HepG2 (cell line): ENCODE results near the gene ITGB2. TPM values are rescaled to one million over a fixed set of nuclear protein-coding genes. Genes with fewer than 3 reads are reported as not detected.

Experiments
- ATAC-seq: fragments of 200-7000 bp; cut with Tn5 transposase; 3 replicates; pipeline ENCODE4 v1.9.1; 2020; ENCODE audit warnings: mild to moderate bottlenecking, moderate library complexity
- BruUV-seq: library from RNA; stranded (reverse); fragments of 400-500 nt; replicated peaks from 2 replicates; lab custom pipeline; 2021; lab: Mats Ljungman, UMichigan
- CTCF ChIA-PET: fragments of 300-600 bp; formaldehyde crosslinking; extraction: SDS; loops from one replicate; lab custom pipeline; 2021; ENCODE audit warnings: low total read pairs, inconsistent platforms, low intra/inter-chr PET ratio; lab: Yijun Ruan, JAX
- POLR2A ChIA-PET: fragments of 350-600 bp; sonication (Branson Sonifier 250); formaldehyde crosslinking; loops from one replicate; lab custom pipeline; 2020; ENCODE audit warnings: antibody characterized with exemption, inconsistent platforms; lab: Yijun Ruan, JAX
- DNase-seq: peaks from one replicate; pipeline ENCODE4 v3.0.0-alpha.2; 2015; ENCODE audit warnings: low spot score
- FAIRE-seq: peaks from 3 replicates; lab custom pipeline; 2011; peaks lifted over from hg19 to GRCh38; lab: Jason Lieb, UNC
- H2AFZ ChIP-seq: one replicate; pipeline ENCODE4 v1.6.1; 2011; ENCODE audit warnings: low read length, inconsistent platforms
- H3K27ac ChIP-seq: fragments of 300-600 bp; 3 replicates; pipeline ENCODE4 v1.8.0; 2011; ENCODE audit warnings: mixed run types, mild to moderate bottlenecking, mixed read lengths, low read length, inconsistent platforms; ENCODE audit not compliant: insufficient read depth; ENCODE audit errors: extremely low read length
- H3K27me3 ChIP-seq, 2 experiments: fragments of 200-600 bp in 1 of 2; 2 replicates in 1 of 2; 3 replicates in 1 of 2; pipeline versions ENCODE4 v1.6.0 to v1.8.0; 2011; ENCODE audit warnings: low read length in 2 of 2, mild to moderate bottlenecking in 2 of 2, moderate library complexity in 2 of 2, inconsistent platforms in 1 of 2; ENCODE audit not compliant: insufficient read depth in 2 of 2, control insufficient read depth in 1 of 2
- H3K36me3 ChIP-seq, 2 experiments: fragments of 200-600 bp in 1 of 2; replicated peaks in 1 of 2; 2 replicates in 1 of 2; 3 replicates in 1 of 2; pipeline versions ENCODE4 v1.5.1 to v1.8.0; 2011; ENCODE audit warnings: low read length in 2 of 2, inconsistent platforms in 1 of 2; ENCODE audit not compliant: insufficient read depth in 2 of 2, control insufficient read depth in 1 of 2
- H3K4me1 ChIP-seq: 2 replicates; pipeline ENCODE4 v1.5.1; 2012; ENCODE audit warnings: low read length, inconsistent platforms; ENCODE audit not compliant: insufficient read depth
- H3K4me2 ChIP-seq: 2 replicates; pipeline ENCODE4 v1.6.0; 2011; ENCODE audit warnings: low read depth, low read length, inconsistent platforms
- H3K4me3 ChIP-seq, 3 experiments: fragments of 200-600 bp in 1 of 3; sonication (generic), shearing (Covaris generic) in 1 of 3; replicated peaks in 1 of 3; 2 replicates each; pipeline ENCODE4 v1.5.1; 2011 to 2016; ENCODE audit warnings: low read length in 3 of 3, inconsistent platforms in 2 of 3, low read depth in 2 of 3, mild to moderate bottlenecking in 2 of 3, control low read depth in 1 of 3, mixed read lengths in 1 of 3; ENCODE audit not compliant: insufficient read depth in 1 of 3
- H3K79me2 ChIP-seq: one replicate; pipeline ENCODE4 v1.6.1; 2011; ENCODE audit warnings: low read length, inconsistent platforms; ENCODE audit not compliant: insufficient read depth
- H3K9ac ChIP-seq: 2 replicates; pipeline ENCODE4 v1.6.0; 2011; ENCODE audit warnings: mild to moderate bottlenecking, low read depth, low read length, inconsistent platforms; ENCODE audit not compliant: insufficient read depth
- H3K9me3 ChIP-seq: 2 replicates; pipeline ENCODE4 v1.5.1; 2012; ENCODE audit warnings: mild to moderate bottlenecking, low read length
- H4K20me1 ChIP-seq: 2 replicates; pipeline ENCODE4 v1.6.0; 2011; ENCODE audit warnings: inconsistent platforms, mild to moderate bottlenecking, low read length, moderate library complexity; ENCODE audit not compliant: insufficient read depth
- ARID5B ChIP-seq: IDR thresholded peaks from 2 replicates; pipeline ENCODE4 v1.4.0; 2020; ENCODE audit warnings: mild to moderate bottlenecking, missing genetic modification reagents
- DRAP1 ChIP-seq: IDR thresholded peaks from 2 replicates; pipeline ENCODE4 v1.6.1; 2016; ENCODE audit warnings: missing genetic modification reagents, missing compliant biosample characterization
- HMG20B ChIP-seq: conservative IDR thresholded peaks from 2 replicates; pipeline ENCODE4 v1.6.1; 2016; ENCODE audit warnings: missing genetic modification reagents, missing compliant biosample characterization
- KAT7 ChIP-seq: IDR thresholded peaks from 2 replicates; pipeline ENCODE4 v1.6.1; 2018; ENCODE audit warnings: borderline replicate concordance, missing compliant biosample characterization
- PBX2 ChIP-seq: IDR thresholded peaks from 2 replicates; pipeline ENCODE4 v1.6.1; 2016; ENCODE audit warnings: control low read depth
- RNF2 ChIP-seq: fragments of 450-650 bp; conservative IDR thresholded peaks from 2 replicates; pipeline ENCODE4 v1.6.1; 2016; ENCODE audit warnings: low read depth
- SKI ChIP-seq: fragments of 450-650 bp; IDR thresholded peaks from one replicate; pipeline ENCODE4 v1.6.1; 2018; ENCODE audit warnings: mild to moderate bottlenecking; ENCODE audit not compliant: partially characterized antibody
- TAF15 ChIP-seq: fragments of 200-400 bp; formaldehyde crosslinking; IDR thresholded peaks from one replicate; pipeline ENCODE4 v1.6.1; 2018; ENCODE audit warnings: mild to moderate bottlenecking, low read depth, low read length; ENCODE audit not compliant: poor library complexity, severe bottlenecking
- TCF7L2 ChIP-seq: IDR thresholded peaks from 2 replicates; pipeline ENCODE4 v1.6.1; 2011; ENCODE audit warnings: mild to moderate bottlenecking, low read depth, low read length, moderate library complexity
- TGIF2 ChIP-seq: IDR thresholded peaks from 2 replicates; pipeline ENCODE4 v1.6.1; 2016; ENCODE audit warnings: control low read depth, missing compliant biosample characterization
- ZNF17 ChIP-seq: sonication (generic); formaldehyde crosslinking; IDR thresholded peaks from 2 replicates; pipeline ENCODE4 v1.5.0; 2020; ENCODE audit warnings: mild to moderate bottlenecking, missing genetic modification reagents
- ZNF205 ChIP-seq: IDR thresholded peaks from 2 replicates; pipeline ENCODE4 v1.6.1; 2018; ENCODE audit warnings: missing biosample characterization, missing genetic modification reagents
- ZNF383 ChIP-seq: sonication (generic); formaldehyde crosslinking; IDR thresholded peaks from 2 replicates; pipeline ENCODE4 v1.4.0; 2020; ENCODE audit warnings: missing genetic modification reagents, mild to moderate bottlenecking, borderline replicate concordance
- ZNF512 ChIP-seq: sonication (generic); formaldehyde crosslinking; IDR thresholded peaks from 2 replicates; pipeline ENCODE4 v1.4.0; 2020; ENCODE audit warnings: mild to moderate bottlenecking, missing genetic modification reagents
- ZNF558 ChIP-seq: sonication (generic); formaldehyde crosslinking; IDR thresholded peaks from 2 replicates; pipeline ENCODE4 v1.9.0; 2022; ENCODE audit warnings: mild to moderate bottlenecking, missing genetic modification reagents, borderline replicate concordance
- ZNF589 ChIP-seq: sonication (generic); formaldehyde crosslinking; conservative IDR thresholded peaks from 2 replicates; pipeline ENCODE4 v1.8.0; 2022; ENCODE audit warnings: mild to moderate bottlenecking, moderate library complexity, missing genetic modification reagents
- ZNF709 ChIP-seq: sonication (generic); formaldehyde crosslinking; IDR thresholded peaks from 2 replicates; pipeline ENCODE4 v1.5.0; 2020; ENCODE audit warnings: mild to moderate bottlenecking, missing genetic modification reagents
- WGBS: methylation state at CpG from one replicate; pipeline ENCODE4 v1.1.6; 2017; ENCODE audit warnings: low lambda C conversion rate; 5-methylcytosine and 5-hydroxymethylcytosine counted together
- in situ Hi-C: cut with HindIII; loops from 2 replicates; pipeline ENCODE4 v1.10.0; 2017; ENCODE audit warnings: low pct_unique_long_range_greater_than_20kb; ENCODE audit not compliant: extremely low pct_ligation_motif_present
- intact Hi-C: fragments of 100-400 bp; cut with micrococcal nuclease; formaldehyde crosslinking; loops from one replicate; pipeline ENCODE4 v1.10.0; 2022; ENCODE audit not compliant: unreplicated experiment
- polyA plus RNA-seq, 8 experiments: library from polyadenylated mRNA; depleted of rRNA in 3 of 8; stranded (reverse) in 7 of 8; unstranded in 1 of 8; fragments of >200 nt; fragmentation: Illumina TruSeq in 4 of 8; extraction: Trizol in 4 of 8; gene quantifications; 2 replicates each; pipeline versions ENCODE4 v1.2.1 to v1.2.3, GENCODE V29; 2011 to 2016; ENCODE audit warnings: low read depth in 4 of 8, missing spikeins in 1 of 8, mixed read lengths in 1 of 8; ENCODE audit not compliant: insufficient read depth in 1 of 8
- total RNA-seq, 5 experiments: library from RNA; depleted of rRNA; stranded (reverse); fragments of >200 nt; fragmentation: Illumina TruSeq; extraction: Trizol; gene quantifications; 2 replicates each; pipeline ENCODE4 v1.2.3, GENCODE V29; 2016; ENCODE audit warnings: low read depth in 1 of 5

ITGB2 gene
- total and polyA plus RNA-seq, 2 of the 13 experiments (the other 11 are each of a cell fraction or from before 2014, with no cell fraction given): 4.2 to 18.0 TPM

- CTCF ChIA-PET: no interaction called here
- FAIRE-seq (peak; percentile 71), DNase-seq (peak; percentile 97), ATAC-seq (peak; percentile 64)
- H3K79me2 ChIP-seq: peaks cover 5% of the 10 kb centered on the region
- H3K36me3 ChIP-seq: no peaks in the 10 kb centered on the region
- peak overlapping the region; percentile 99 for H3K27ac ChIP-seq
- peak overlapping the region; percentile 67 for H3K4me2 ChIP-seq
- H3K9ac ChIP-seq: peak overlapping the region; percentile 79
- intact Hi-C loops: no loop called here
- peak overlapping the region in 1 of 3 experiments; percentile 48; a peak in 1 of 6 replicates for H3K4me3 ChIP-seq
- no peaks in the 10 kb centered on the region for H3K27me3 ChIP-seq
- H3K9me3 ChIP-seq: no peaks in the 10 kb centered on the region
- whole genome bisulfite sequencing: 4% methylated on average over 13 of the region's 13 CpGs
- H4K20me1 ChIP-seq: no peaks in the 10 kb centered on the region
- POLR2A ChIA-PET: interaction anchor here (0.9 to 2.7 kb wide), 10 partner anchors 9 to 77 kb away, joined by 3 to 38 read pairs (median 6); partner anchors contain the start of gene UBE2G2
- peaks cover 96% of the 10 kb centered on the region for H3K4me1 ChIP-seq
- no TSS peak for BruUV-seq
- H2AFZ ChIP-seq: no peak overlapping the region
- in situ Hi-C loops: no loop called here
- no peak; the same call in 1 of the 2 replicates for TF ChIP-seq ZNF589 (CRISPR knock-in tag)
- peak; percentile 34 for TF ChIP-seq SKI
- no peak for TF ChIP-seq TCF7L2
- TF ChIP-seq PBX2 (CRISPR knock-in tag): no peak
- no peak for TF ChIP-seq ZNF558 (CRISPR knock-in tag)
- TF ChIP-seq ARID5B (CRISPR knock-in tag): peak; percentile 85
- peak; percentile 50; the same call in 1 of the 2 replicates for TF ChIP-seq ZNF383 (CRISPR knock-in tag)
- no peak; the same call in 1 of the 2 replicates for TF ChIP-seq HMG20B
- TF ChIP-seq RNF2: no peak
- no peak for TF ChIP-seq ZNF205 (CRISPR knock-in tag)
- TF ChIP-seq ZNF709 (CRISPR knock-in tag): no peak
- peak; percentile 90 for TF ChIP-seq DRAP1
- TF ChIP-seq TAF15: no peak
- no peak for TF ChIP-seq KAT7
- TF ChIP-seq TGIF2 (CRISPR knock-in tag): no peak
- no peak for TF ChIP-seq ZNF512 (CRISPR knock-in tag)
- TF ChIP-seq ZNF17 (CRISPR knock-in tag): no peak
Measured at GRCh38 chr21:44878053-44878982, 42.4 kb downstream of the ITGB2 start.
